ENCODE results near the gene TNFRSF19.

Gene TNFRSF19

DNA sequence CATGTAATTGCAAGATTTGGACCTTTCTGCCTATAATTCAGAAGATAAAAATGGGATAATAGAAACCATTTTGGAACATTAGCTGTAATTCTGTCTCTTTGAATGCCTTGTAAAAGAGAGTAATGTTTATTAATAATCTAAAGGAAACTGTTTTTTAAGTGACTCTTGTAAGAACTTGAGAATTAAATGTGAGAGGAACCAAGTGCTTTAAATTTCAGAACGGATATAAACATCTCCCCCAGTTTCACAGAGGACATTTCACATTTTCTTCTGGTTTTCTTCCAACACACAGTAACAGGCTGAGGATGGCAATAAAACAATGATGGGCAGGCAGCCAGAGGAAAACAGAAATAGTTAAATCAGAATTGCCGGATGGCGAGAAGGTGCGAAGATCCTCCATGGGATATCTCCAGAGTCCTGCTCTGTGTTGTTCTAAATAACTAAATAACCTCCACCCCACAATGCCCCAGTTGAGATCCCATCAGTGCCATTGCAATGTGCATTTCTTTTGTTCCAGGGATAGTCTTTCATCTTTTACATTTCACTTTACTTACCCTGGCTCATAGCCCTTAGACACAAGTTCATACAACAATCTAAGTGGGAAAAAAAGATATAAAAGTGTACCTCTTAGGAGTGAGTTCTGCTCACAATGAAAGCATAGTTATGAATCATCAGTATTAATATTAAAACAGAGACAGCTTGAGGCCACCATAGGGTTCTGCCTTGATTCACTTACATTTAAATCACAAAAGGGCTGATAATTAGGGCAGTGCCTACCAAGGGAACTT is 73.3 kb downstream of the TNFRSF19 start:
- no peak overlapping the region for H3K4me3 ChIP-seq
- H3K27ac ChIP-seq: peak overlapping the region in 1 of 21 experiments; percentile 54

DNA sequence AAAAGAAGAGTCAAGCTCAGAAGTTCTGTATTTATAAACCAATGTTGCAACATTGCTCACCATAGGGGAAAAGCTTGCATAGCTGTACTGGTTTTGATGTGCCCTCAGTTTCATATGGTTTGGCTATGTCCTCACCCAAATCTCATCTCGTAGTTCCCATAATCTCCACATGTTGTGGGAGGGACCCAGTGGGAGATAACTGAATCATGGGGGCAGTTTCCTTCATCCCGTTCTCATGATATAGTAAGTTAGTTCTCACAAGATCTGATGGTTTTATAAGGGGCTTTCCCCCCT is 73.9 kb downstream of the TNFRSF19 start:
- Histone ChIP-seq H3K27ac (peak overlapping the region in 3 of 21 experiments; percentile 7 to 54 (median 19)), H3K4me3 (no peak overlapping the region)

DNA sequence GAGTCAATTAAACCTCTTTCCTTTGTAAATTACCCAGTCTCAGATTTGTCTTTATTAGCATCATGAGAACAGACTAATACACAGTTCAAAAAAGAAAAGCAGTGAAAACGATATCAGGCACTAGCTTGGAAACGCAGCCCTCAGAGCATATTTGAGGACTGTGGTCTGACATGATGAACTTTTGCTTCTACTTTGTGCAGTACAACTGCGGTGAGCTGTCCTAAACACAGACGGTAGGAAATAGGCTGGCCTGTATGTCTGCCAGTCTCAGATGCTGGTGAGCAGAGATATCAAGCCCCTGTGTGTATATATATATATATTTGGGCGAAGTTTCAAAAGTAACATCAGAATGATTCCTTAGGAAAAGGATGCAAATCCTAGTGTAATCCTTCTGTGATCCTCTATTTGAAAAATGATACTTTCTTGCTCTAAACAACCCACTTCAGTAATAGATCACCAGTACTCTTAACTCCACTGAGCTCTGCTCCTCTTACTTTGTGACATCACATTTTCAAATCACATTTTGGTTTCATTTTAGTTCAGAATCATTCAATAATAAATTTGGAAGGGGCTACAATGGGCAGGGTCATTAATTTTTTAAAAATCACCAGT is 74.4 kb downstream of the TNFRSF19 start:
- Histone ChIP-seq H3K4me3 (no peak overlapping the region), H3K27ac (peak overlapping the region in 3 of 21 experiments; percentile 7 to 54 (median 19))

DNA sequence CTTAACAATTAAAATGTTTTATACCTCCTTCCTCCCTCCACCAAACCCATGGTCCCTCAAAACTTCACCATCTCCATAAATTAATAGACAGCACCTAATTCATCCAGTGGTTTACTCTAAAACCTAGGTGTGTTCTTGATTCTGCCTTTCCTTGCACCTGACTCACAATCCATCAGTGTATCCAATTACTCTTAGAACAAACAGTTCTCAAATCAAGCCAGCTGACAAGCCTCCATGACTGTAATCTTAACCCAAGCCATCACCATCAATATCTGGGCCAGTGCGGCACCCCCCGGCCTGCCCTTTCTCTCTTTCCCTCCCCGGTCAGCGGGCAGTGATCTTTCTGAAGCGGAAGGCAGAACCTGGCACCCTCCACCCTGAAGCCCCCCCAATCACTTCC is 75.6 kb downstream of the TNFRSF19 start:
- Histone ChIP-seq H3K27ac (no peak overlapping the region), H3K4me3 (no peak overlapping the region)

DNA sequence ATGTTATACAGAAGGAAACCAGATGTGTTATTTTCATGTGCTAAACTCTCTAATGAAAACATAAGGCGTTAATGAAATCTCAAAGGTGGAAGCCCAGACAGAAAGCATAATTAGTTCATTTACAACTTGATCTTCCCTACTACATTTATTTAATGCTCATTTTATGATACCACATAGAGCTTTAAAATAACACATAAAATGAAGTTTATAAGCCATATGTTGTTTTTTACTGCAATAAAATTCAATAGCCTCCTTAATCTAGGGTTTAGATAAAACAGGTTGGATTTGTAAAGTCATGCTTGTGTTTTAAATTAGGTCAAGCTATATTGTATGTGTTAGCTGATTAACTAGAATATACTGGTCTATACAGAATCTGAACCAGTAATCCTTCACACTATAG is 81.2 kb downstream of the TNFRSF19 start:
- H3K27ac ChIP-seq: no peak overlapping the region
- no peak overlapping the region for H3K4me3 ChIP-seq

DNA sequence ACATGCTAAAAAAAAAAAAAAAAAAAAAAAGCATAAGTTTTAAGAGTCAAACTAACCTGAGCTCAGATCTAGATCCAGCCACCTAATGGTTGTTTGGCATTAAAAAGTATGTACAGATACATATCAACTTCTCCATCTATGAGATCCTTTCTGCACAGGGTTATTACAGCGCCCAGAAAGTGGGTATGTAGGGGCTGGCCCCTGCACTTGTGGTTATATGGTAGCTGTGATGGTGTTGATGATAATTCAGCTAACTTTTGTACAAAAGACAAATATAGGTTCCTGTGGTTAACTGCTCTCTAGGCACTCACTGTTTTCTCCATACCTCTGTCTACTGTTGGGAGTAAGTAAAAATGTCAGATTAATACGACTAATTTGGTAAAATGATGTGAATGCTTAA is 81.7 kb downstream of the TNFRSF19 start:
- Histone ChIP-seq H3K27ac (no peak overlapping the region), H3K4me3 (no peak overlapping the region)

DNA sequence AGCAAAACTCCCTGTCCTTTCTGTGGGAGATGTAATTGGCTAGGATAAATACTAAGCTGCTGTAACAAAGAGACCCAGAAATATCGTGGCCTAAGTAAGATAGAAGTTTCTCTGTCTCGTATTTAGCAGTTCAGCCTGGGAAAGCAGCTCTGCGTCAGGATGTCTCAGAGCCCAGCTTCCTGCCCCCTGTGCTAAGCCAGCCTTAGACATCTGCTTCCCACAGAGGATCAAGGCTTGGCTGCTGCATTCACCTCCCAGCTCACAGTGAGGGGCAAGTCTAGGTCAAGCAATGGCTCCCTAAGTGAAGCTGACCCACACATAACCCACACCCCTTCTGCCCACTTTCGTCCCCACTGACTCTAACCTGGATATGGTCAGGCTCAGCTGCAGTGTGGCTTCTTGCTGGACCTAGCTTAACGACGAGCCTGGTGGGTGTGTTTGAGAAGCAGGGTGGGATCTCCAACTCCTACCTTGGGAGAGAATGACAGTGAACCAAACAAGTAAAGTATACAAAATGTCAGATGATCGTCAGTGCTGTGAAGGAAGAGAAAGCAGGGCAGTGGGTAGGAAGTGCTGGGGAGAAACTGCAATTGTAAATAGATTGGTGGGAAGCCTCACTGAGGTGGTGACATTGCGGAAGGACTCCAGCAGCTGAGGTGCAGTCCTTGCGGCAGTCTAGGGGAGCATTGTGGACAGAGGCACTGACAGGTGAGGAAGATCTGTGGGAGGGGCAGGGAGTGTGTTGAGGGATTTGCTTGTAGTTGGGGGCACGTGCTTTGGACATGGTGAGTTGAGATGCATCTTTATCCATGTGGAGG is 82.9 kb downstream of the TNFRSF19 start:
- peak overlapping the region in 12 of 21 experiments; percentile 7 to 72 (median 40) for H3K27ac ChIP-seq
- H3K4me3 ChIP-seq: no peak overlapping the region

DNA sequence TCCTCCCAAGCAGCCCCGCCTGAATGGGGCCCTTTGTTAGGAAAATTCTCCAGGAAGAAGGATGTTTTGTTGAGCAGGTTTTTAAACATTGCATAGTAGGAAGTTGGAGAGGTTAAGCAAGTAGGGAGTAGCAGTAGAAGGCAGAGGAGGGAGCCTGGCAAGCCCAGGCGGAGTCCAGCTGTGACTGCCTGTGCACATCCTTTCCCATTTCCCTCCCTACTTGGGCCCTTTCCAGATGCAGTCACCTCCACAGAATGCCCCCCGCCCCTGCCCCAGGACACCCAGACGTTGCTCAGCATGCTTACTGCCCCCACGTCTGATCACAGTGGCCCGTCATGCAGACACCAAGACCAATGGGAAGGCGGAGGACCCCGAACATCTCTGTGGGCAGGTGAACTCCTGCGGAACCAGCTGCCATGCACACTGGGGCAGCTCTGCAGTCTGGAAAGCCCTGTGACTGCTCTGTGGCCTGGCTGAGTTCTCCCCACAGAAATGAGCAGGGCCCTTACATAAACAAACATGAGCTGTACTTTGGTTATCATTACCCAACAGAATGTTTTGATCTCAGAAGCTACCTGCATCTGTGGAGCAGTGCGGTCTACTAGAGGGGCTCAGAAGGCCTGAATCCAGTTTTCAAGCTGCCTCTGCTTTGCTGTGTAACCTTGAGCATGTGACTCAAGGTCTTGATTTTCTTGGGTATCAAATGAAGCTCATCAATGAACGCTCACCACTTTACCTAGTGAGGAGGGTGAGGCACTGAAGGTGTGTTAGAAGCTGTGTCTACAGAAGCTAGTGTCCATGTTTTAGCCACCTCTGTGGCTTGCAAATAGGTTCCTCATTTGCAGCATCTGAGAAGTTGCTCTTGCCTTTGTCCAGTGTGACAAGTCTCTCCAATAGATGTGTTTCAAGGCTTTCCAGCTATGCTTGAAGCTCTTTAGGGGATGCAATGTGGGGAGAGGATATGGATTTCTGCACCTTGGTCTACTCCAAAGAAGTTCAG is 84.2 kb downstream of the TNFRSF19 start:
- H3K27ac ChIP-seq: peak overlapping the region in 16 of 21 experiments; percentile 8 to 72 (median 44)
- no peak overlapping the region for H3K4me3 ChIP-seq

DNA sequence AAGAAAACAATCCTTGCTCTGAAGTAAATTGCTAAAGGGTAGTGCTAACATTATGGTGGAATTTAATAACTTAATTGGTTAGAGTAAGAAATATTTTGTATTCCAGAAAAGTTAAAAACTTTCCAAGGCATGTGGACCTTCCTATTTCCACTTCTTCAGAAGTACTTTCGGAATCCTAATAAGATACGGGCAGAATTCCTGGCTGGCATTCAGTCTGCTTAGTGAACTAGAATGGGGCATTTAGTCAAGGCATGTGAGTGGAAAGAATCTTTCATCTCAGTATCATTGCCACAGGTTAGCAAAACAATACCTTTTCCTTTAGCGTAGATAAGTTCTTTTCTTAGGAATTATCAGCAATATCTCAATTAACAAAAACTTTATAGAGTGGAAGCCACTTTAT is 85.1 kb downstream of the TNFRSF19 start:
- Histone ChIP-seq H3K27ac (peak overlapping the region in 3 of 21 experiments; percentile 8 to 63 (median 33)), H3K4me3 (no peak overlapping the region)

DNA sequence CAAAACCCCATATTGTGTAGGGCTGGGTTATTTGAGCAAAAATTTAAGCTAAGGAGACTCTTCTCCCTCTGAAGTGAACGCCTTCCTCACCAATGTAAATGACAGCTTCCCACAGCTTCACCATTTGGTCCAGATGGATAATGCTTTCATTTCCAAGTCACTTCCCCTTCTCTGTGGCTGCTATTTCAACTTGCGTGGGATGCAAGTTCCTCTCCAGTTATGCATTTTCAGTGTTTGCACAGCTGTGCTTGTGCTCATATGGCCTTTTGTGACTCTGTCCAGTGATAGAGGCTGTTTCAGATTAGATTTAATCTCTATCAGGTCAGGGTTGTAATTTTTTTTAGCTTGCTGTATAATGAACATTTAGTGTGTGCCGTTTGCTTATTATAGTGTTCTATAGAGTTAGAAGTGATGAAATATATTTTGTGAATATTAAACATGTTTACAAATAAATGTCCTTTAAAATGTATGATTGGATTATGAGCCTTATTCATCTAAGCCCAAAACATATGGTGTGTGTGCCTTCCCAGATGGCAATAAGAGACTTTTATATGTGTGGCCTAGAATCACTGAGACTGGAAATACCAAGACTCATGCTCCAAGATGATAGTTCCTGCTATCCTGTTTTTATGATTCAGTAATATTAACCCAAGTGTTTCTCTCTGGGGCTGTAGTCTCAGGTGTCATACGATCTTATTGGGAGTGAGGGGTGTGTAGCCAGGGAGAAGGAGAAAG is 86.6 kb downstream of the TNFRSF19 start:
- peak overlapping the region in 2 of 21 experiments; percentile 8 to 27 for H3K27ac ChIP-seq

DNA sequence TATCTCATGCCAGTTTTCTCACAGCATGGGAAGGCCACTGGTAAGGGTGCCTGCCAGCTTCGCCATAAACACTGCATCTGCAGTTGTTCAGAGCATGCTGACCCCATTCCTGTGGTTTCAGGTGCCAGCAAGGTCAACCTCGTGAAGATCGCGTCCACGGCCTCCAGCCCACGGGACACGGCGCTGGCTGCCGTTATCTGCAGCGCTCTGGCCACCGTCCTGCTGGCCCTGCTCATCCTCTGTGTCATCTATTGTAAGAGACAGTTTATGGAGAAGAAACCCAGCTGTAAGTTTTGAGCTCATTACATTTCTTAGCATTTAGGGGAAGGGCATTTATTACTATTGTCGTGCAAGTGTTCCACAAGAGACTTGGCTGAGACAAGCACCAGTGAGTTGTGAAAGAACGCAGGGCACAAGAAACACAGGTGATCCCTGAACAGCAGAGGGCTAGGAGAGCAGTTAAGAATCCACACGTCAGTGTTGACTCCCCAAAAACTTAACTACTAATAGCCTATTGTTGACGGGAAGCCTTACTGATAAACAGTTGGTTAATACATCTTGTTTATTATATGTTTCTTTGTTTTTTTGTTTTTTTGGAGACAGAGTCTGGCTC is 88.8 kb downstream of the TNFRSF19 start:
- H3K4me3 ChIP-seq: no peak overlapping the region
- no peak overlapping the region for H3K27ac ChIP-seq

More for the DNA sequence above, 86.6 kb downstream of the TNFRSF19 start:
- H3K4me3 ChIP-seq: no peak overlapping the region

DNA sequence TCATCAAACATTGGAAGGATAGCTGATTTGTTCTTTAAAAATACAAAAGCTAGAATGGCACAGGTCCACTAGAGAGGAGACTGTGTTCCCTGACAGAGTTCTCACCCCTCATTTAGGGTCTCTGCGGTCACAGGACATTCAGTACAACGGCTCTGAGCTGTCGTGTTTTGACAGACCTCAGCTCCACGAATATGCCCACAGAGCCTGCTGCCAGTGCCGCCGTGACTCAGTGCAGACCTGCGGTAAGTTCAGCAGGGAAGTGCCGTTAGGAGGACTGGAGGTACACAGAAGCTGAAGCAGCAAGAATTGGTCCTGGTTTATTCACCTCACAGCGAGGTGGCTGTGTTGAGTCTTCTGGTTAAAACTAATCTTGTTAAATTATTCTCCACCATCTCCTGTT is 90.0 kb downstream of the TNFRSF19 start:
- no peak overlapping the region for H3K27ac ChIP-seq
- no peak overlapping the region for H3K4me3 ChIP-seq

DNA sequence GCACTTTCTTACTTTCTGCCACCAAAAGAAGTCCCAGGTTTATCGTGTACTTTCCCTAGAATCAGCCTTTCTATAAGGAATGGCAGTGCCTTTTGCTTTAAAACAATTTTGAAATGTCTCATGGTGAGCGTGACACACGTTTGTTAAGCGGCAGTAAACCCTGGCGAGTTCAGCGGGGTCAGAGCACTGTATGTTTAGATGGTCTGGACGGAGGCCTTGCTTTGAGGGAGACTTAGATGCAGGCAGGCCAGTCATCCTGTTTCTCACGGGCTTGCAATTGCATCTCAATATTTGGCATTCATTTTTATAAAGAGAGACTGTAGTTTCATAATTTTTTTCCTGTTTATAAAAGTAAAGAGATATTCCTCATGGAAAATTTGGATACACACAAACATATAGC is 96.4 kb downstream of the TNFRSF19 start:
- H3K27ac ChIP-seq: no peak overlapping the region
- no peak overlapping the region for H3K4me3 ChIP-seq

DNA sequence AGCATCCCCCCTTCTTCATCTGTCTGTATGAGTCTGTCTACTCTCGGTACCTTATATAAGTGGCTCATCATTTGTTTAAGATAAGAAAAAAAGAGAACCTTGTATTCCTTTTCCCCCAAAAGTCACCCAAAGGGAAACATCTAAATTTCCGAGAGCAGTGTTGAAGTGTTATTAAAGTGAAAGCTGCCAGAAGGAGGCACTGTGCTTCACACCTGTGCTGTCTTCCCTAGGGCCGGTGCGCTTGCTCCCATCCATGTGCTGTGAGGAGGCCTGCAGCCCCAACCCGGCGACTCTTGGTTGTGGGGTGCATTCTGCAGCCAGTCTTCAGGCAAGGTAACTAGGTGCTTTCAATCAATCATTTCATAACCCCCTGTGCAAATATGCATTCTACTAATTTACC is 97.5 kb downstream of the TNFRSF19 start:
- Histone ChIP-seq H3K4me3 (no peak overlapping the region), H3K27ac (no peak overlapping the region)

DNA sequence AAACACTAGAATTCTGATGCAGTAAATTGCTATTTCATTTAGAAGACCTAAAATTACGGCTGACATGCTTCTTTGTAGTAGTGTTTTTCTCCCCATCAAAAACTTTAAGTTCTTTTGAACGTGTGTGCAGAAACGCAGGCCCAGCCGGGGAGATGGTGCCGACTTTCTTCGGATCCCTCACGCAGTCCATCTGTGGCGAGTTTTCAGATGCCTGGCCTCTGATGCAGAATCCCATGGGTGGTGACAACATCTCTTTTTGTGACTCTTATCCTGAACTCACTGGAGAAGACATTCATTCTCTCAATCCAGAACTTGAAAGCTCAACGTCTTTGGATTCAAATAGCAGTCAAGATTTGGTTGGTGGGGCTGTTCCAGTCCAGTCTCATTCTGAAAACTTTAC is 98.3 kb downstream of the TNFRSF19 start:
- Histone ChIP-seq H3K27ac (no peak overlapping the region), H3K4me3 (no peak overlapping the region)

DNA sequence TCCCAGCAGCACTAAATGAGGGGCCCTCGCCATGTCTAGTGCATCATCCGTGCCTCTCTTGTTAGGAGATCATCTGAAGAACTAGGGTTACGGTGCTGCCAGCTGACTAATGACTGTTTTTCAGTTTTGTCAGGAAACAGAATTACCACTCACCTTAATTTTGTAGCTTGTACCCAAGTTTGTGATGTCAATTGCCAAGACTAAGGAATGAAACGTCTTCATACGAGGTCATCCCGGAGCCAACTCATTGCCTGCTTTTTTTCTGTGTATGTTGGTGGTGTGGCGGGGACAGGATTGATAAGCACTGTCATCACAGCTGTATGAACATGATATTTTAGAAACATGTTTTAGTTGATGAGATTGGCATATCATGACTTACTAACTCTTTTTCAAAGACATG is 100.6 kb downstream of the TNFRSF19 start:
- no peak overlapping the region for H3K27ac ChIP-seq
- H3K4me3 ChIP-seq: no peak overlapping the region

DNA sequence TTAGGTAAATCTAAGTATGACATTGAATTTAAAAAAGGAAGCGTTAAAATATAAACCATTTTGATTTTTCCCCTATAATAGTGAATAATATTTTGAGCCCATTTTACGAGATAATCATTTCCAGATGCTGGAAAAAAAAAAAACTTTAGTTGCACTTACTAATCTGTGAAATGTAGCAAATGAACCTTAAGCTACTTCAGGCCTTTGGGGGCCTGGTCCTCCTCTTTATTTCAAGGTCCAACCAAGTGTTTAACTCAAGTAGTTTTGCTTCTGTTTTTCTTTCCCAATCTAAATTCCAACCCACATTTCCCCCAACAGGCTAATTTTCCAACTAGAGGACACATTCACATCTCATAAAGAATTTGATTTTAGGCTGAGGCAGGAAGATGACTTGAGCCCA is 101.2 kb downstream of the TNFRSF19 start:
- Histone ChIP-seq H3K4me3 (no peak overlapping the region), H3K27ac (peak overlapping the region in 1 of 21 experiments; percentile 1)

DNA sequence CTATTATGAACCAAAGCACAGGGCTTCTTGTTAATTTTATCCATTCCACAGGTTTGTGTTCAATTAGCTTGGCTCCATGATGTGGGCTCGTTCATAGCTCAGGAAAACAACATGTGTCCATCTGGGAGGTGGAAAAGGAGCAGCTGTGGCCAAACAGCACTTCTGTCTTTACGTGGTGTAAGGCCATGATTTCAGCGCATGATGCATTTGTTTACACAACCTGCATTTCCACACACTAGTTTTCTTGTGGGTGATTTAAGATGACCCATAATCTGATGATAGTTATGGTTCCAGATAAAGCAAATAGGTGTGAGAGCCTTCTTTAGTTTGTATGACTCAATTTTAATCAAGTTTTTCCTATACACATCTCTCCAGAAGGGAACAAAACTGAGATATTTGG is 101.7 kb downstream of the TNFRSF19 start:
- H3K4me3 ChIP-seq: no peak overlapping the region
- H3K27ac ChIP-seq: peak overlapping the region in 3 of 21 experiments; percentile 1 to 31 (median 8)

All from skin epidermis (tissue), 12 donors.